H9 (cell line): ENCODE results near the gene ANKRD13B. TPM values are rescaled to one million over a fixed set of nuclear protein-coding genes. Genes with fewer than 3 reads are reported as not detected.

Source experiments
- DNase-seq: peaks from one replicate; pipeline ENCODE4 v3.0.0-alpha.2; 2017
- H2AFZ ChIP-seq: one replicate; pipeline ENCODE4 v1.6.1; 2013; ENCODE audit warnings: mild to moderate bottlenecking, low read length, control low read depth, moderate library complexity
- H2AK5ac ChIP-seq: 2 replicates; pipeline ENCODE4 v1.6.1; 2013; ENCODE audit warnings: low read length, control low read depth, mixed read lengths; ENCODE audit not compliant: insufficient read length
- H2BK120ac ChIP-seq: one replicate; pipeline ENCODE4 v1.6.1; 2013; ENCODE audit warnings: low read depth, mild to moderate bottlenecking, low read length, control low read depth, inconsistent platforms; ENCODE audit not compliant: poor library complexity, severe bottlenecking
- H2BK12ac ChIP-seq: 2 replicates; pipeline ENCODE4 v1.6.1; 2013; ENCODE audit warnings: low read length, control low read depth, mixed read lengths, low read depth; ENCODE audit not compliant: insufficient read length
- H2BK15ac ChIP-seq: 2 replicates; pipeline ENCODE4 v1.6.1; 2013; ENCODE audit warnings: low read depth, low read length, control low read depth
- H2BK20ac ChIP-seq: one replicate; pipeline ENCODE4 v1.6.1; 2013; ENCODE audit warnings: low read depth, mild to moderate bottlenecking, low read length, control low read depth, inconsistent platforms; ENCODE audit not compliant: poor library complexity, severe bottlenecking
- H2BK5ac ChIP-seq: 2 replicates; pipeline ENCODE4 v1.6.1; 2013; ENCODE audit warnings: low read length, control low read depth, mixed read lengths; ENCODE audit not compliant: insufficient read length
- H3K14ac ChIP-seq: 2 replicates; pipeline ENCODE4 v1.6.1; 2013; ENCODE audit warnings: low read length, control low read depth; ENCODE audit not compliant: insufficient read depth
- H3K18ac ChIP-seq: 2 replicates; pipeline ENCODE4 v1.6.1; 2013; ENCODE audit warnings: low read depth, mild to moderate bottlenecking, mixed read lengths, low read length, control low read depth; ENCODE audit not compliant: insufficient read length
- H3K23ac ChIP-seq: 2 replicates; pipeline ENCODE4 v1.6.1; 2013; ENCODE audit warnings: low read length, control low read depth, mixed read lengths, low read depth; ENCODE audit not compliant: insufficient read length
- H3K23me2 ChIP-seq: 2 replicates; pipeline ENCODE4 v1.6.1; 2013; ENCODE audit warnings: low read depth, mild to moderate bottlenecking, mixed read lengths, low read length, control low read depth; ENCODE audit not compliant: insufficient read length, poor library complexity, severe bottlenecking
- H3K27ac ChIP-seq: 2 replicates; pipeline ENCODE4 v1.5.1; 2013; ENCODE audit warnings: low read length, control low read depth, mixed read lengths, low read depth; ENCODE audit not compliant: insufficient read length
- H3K27me3 ChIP-seq: 2 replicates; pipeline ENCODE4 v1.6.1; 2013; ENCODE audit warnings: low read length, control low read depth, inconsistent platforms; ENCODE audit not compliant: insufficient read depth
- H3K4ac ChIP-seq: 2 replicates; pipeline ENCODE4 v1.6.1; 2013; ENCODE audit warnings: low read depth, mild to moderate bottlenecking, control low read depth, inconsistent platforms, low read length, moderate library complexity
- H3K4me1 ChIP-seq: 2 replicates; pipeline ENCODE4 v1.6.1; 2013; ENCODE audit warnings: low read length, control low read depth, inconsistent platforms; ENCODE audit not compliant: insufficient read depth
- H3K4me2 ChIP-seq: 2 replicates; pipeline ENCODE4 v1.6.1; 2013; ENCODE audit warnings: low read length, control low read depth, mixed read lengths; ENCODE audit not compliant: insufficient read length, insufficient read depth
- H3K56ac ChIP-seq: 2 replicates; pipeline ENCODE4 v1.6.1; 2013; ENCODE audit warnings: low read depth, mild to moderate bottlenecking, mixed read lengths, low read length, control low read depth; ENCODE audit not compliant: insufficient read length
- H3K79me1 ChIP-seq: 2 replicates; pipeline ENCODE4 v1.6.1; 2013; ENCODE audit warnings: low read depth, mild to moderate bottlenecking, moderate library complexity, low read length, control low read depth, inconsistent platforms; ENCODE audit not compliant: insufficient read depth, poor library complexity, severe bottlenecking
- H3K79me2 ChIP-seq: 2 replicates; pipeline ENCODE4 v1.6.1; 2013; ENCODE audit warnings: low read length, control low read depth, inconsistent platforms; ENCODE audit not compliant: insufficient read depth
- H3K9ac ChIP-seq: 2 replicates; pipeline ENCODE4 v1.6.1; 2013; ENCODE audit warnings: low read length, control low read depth, mixed read lengths; ENCODE audit not compliant: insufficient read length; ENCODE audit errors: extremely low read depth
- H3K9me3 ChIP-seq: one replicate; pipeline ENCODE4 v1.6.1; 2013; ENCODE audit warnings: low read depth, low read length, inconsistent platforms; ENCODE audit not compliant: control insufficient read depth
- H3T11ph ChIP-seq: one replicate; pipeline ENCODE4 v1.6.1; 2013; ENCODE audit warnings: mild to moderate bottlenecking, low read length, control low read depth, inconsistent platforms
- H4K20me1 ChIP-seq: one replicate; pipeline ENCODE4 v1.6.1; 2013; ENCODE audit not compliant: control insufficient read depth, insufficient read length, insufficient read depth
- H4K5ac ChIP-seq: 2 replicates; pipeline ENCODE4 v1.6.1; 2013; ENCODE audit warnings: low read depth, mild to moderate bottlenecking, mixed read lengths, low read length, control low read depth; ENCODE audit not compliant: insufficient read length
- H4K8ac ChIP-seq: replicated peaks from 2 replicates; pipeline ENCODE4 v1.6.1; 2013; ENCODE audit warnings: low read length, control low read depth, mixed read lengths, low read depth; ENCODE audit not compliant: insufficient read length
- H4K91ac ChIP-seq: 2 replicates; pipeline ENCODE4 v1.6.1; 2013; ENCODE audit warnings: low read depth, mild to moderate bottlenecking, moderate library complexity, mixed read lengths, low read length, control low read depth; ENCODE audit not compliant: insufficient read length
- H3K27ac Mint-ChIP-seq, 3 experiments: 2 replicates in 2 of 3; 3 replicates in 1 of 3; pipeline ENCODE4 v1.8.0; 2020 to 2021; ENCODE audit warnings: mixed read lengths in 3 of 3, mild to moderate bottlenecking in 1 of 3, moderate library complexity in 1 of 3
- H3K27me3 Mint-ChIP-seq: 2 replicates; pipeline ENCODE4 v1.8.0; 2021; ENCODE audit warnings: low read depth, mild to moderate bottlenecking, moderate library complexity, mixed read lengths
- H3K36me3 Mint-ChIP-seq, 3 experiments: 2 replicates in 2 of 3; 3 replicates in 1 of 3; pipeline ENCODE4 v1.8.0; 2020 to 2021; ENCODE audit warnings: low read depth in 3 of 3, mixed read lengths in 3 of 3; ENCODE audit not compliant: insufficient read depth in 1 of 3
- H3K4me1 Mint-ChIP-seq, 2 experiments: 2 replicates each; pipeline ENCODE4 v1.8.0; 2020; ENCODE audit warnings: mixed read lengths in 2 of 2
- H3K4me3 Mint-ChIP-seq, 2 experiments: 2 replicates in 1 of 2; 3 replicates in 1 of 2; pipeline ENCODE4 v1.8.0; 2020 to 2021; ENCODE audit warnings: mild to moderate bottlenecking in 2 of 2, mixed read lengths in 2 of 2, moderate library complexity in 1 of 2
- H3K9me3 Mint-ChIP-seq, 2 experiments: 2 replicates in 1 of 2; 3 replicates in 1 of 2; pipeline ENCODE4 v1.8.0; 2020; ENCODE audit warnings: mild to moderate bottlenecking in 2 of 2, mixed read lengths in 2 of 2, moderate library complexity in 1 of 2
- CTCF ChIP-seq: fragments of 200-600 bp; sonication (generic); conservative IDR thresholded peaks from 3 replicates; pipeline ENCODE4 v1.8.0; 2021; ENCODE audit warnings: antibody characterized with exemption, mild to moderate bottlenecking
- WGBS: extraction: QIAGEN DNeasy Blood & Tissue Kit; methylation state at CpG from one replicate; pipeline ENCODE4 v1.1.7; 2013; ENCODE audit warnings: missing lambda C conversion rate, low lambda C conversion rate, mixed read lengths; ENCODE audit not compliant: insufficient read length; ENCODE audit errors: extremely low coverage; 5-methylcytosine and 5-hydroxymethylcytosine counted together
- total RNA-seq: library from RNA; stranded (reverse); gene quantifications from 2 replicates; pipeline ENCODE4 v1.2.1, GENCODE V29; 2021

The ANKRD13B gene
- total RNA-seq, 1 experiment from 2014 or later: 24.2 TPM

- peaks cover 48 to 72% of the 10 kb centered on the region in 2 experiments for H3K4me1 Mint-ChIP-seq
- Histone ChIP-seq H4K20me1 (no peaks in the 10 kb centered on the region), H2BK15ac (no peak overlapping the region), H2AFZ (no peak overlapping the region), H2BK120ac (no peak overlapping the region), H3T11ph (no peak overlapping the region), H3K9ac (no peak overlapping the region), H3K4me1 (peaks cover 5% of the 10 kb centered on the region; the same call in 1 of the 2 replicates), H3K79me2 (no peaks in the 10 kb centered on the region), H3K79me1 (no peaks in the 10 kb centered on the region), H3K18ac (no peak overlapping the region), H3K56ac (no peak overlapping the region), H2BK12ac (no peak overlapping the region), H3K23ac (no peak overlapping the region), H2AK5ac (no peak overlapping the region), H2BK20ac (no peak overlapping the region), H3K27me3 (peaks cover 10% of the 10 kb centered on the region), H3K4me2 (no peak overlapping the region), H4K8ac (no peak overlapping the region), H3K27ac (no peak overlapping the region), H3K23me2 (peaks cover 11% of the 10 kb centered on the region), H2BK5ac (no peak overlapping the region), H3K14ac (no peak overlapping the region), H3K9me3 (no peaks in the 10 kb centered on the region), H3K4ac (no peak overlapping the region), H4K5ac (no peak overlapping the region), H4K91ac (no peak overlapping the region)
- no peak for TF ChIP-seq CTCF
- H3K9me3 Mint-ChIP-seq: no peaks in the 10 kb centered on the region
- H3K4me3 Mint-ChIP-seq: peak overlapping the region in 1 of 2 experiments; percentile 84; a peak in 2 of 5 replicates
- H3K36me3 Mint-ChIP-seq: no peaks in the 10 kb centered on the region
- WGBS: no CpG with 5 or more reads among the region's 12 CpGs
- no peak overlapping the region; a peak in 1 of 7 replicates for H3K27ac Mint-ChIP-seq
- no peak for DNase-seq
- peaks cover 75% of the 10 kb centered on the region for H3K27me3 Mint-ChIP-seq
These were observed 28.0 kb downstream of the ANKRD13B start for GRCh38 chr17:29620779-29621500.
